ENCODE measurements around the gene CCL15.

CCL15 gene

DNA sequence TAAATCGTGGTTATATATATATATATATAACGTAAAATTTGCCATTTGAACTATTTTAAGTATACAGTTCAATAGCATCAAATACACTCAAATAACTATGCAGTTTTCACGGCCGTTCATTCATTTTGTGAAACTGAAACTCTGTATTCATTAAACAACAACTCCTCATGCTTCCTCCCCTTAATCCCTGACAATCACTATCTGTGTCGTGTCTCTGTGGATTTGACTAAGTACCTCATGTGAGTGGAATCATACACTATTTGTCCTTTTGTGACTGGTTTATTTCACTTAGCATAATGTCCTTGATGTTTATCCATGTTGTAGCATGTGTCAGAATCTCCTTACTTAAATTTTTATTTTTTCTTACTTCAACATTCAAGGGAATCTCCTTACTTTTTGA, 13.6 kb upstream of the CCL15 start:
- H3K4me1 ChIP-seq (ENCODE audit: control insufficient read depth, insufficient read depth, low read length), result no peaks in the 10 kb centered on the region
- TF ChIP-seq, protein P1, sequence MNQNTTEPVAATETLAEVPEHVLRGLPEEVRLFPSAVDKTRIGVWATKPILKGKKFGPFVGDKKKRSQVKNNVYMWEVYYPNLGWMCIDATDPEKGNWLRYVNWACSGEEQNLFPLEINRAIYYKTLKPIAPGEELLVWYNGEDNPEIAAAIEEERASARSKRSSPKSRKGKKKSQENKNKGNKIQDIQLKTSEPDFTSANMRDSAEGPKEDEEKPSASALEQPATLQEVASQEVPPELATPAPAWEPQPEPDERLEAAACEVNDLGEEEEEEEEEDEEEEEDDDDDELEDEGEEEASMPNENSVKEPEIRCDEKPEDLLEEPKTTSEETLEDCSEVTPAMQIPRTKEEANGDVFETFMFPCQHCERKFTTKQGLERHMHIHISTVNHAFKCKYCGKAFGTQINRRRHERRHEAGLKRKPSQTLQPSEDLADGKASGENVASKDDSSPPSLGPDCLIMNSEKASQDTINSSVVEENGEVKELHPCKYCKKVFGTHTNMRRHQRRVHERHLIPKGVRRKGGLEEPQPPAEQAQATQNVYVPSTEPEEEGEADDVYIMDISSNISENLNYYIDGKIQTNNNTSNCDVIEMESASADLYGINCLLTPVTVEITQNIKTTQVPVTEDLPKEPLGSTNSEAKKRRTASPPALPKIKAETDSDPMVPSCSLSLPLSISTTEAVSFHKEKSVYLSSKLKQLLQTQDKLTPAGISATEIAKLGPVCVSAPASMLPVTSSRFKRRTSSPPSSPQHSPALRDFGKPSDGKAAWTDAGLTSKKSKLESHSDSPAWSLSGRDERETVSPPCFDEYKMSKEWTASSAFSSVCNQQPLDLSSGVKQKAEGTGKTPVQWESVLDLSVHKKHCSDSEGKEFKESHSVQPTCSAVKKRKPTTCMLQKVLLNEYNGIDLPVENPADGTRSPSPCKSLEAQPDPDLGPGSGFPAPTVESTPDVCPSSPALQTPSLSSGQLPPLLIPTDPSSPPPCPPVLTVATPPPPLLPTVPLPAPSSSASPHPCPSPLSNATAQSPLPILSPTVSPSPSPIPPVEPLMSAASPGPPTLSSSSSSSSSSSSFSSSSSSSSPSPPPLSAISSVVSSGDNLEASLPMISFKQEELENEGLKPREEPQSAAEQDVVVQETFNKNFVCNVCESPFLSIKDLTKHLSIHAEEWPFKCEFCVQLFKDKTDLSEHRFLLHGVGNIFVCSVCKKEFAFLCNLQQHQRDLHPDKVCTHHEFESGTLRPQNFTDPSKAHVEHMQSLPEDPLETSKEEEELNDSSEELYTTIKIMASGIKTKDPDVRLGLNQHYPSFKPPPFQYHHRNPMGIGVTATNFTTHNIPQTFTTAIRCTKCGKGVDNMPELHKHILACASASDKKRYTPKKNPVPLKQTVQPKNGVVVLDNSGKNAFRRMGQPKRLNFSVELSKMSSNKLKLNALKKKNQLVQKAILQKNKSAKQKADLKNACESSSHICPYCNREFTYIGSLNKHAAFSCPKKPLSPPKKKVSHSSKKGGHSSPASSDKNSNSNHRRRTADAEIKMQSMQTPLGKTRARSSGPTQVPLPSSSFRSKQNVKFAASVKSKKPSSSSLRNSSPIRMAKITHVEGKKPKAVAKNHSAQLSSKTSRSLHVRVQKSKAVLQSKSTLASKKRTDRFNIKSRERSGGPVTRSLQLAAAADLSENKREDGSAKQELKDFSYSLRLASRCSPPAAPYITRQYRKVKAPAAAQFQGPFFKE (tag by site-specific recombination; IDR thresholded peaks at IDR 0.05; ENCODE audit: borderline replicate concordance), result no peak
- H3K9me3 ChIP-seq (ENCODE audit: control insufficient read depth, insufficient read depth, low read depth, low read length), result no peaks in the 10 kb centered on the region
- no peaks in the 10 kb centered on the region for H3K36me3 ChIP-seq (ENCODE audit: control insufficient read depth in 2 of 2, insufficient read depth in 1 of 2, low read length in 2 of 2)
- H3K27ac ChIP-seq (ENCODE audit: extremely low read depth, low read depth, low read length), result no peak overlapping the region
- ChIA-PET POLR2A (no interaction called here), CTCF (interaction anchor here (1.3 to 2.4 kb wide), 4 partner anchors 39 to 134 kb away, joined by 3 to 8 read pairs (median 4); no protein-coding TSS in a partner anchor)
- H3K4me3 ChIP-seq (ENCODE audit: low read depth, low read length), result no peak overlapping the region

DNA sequence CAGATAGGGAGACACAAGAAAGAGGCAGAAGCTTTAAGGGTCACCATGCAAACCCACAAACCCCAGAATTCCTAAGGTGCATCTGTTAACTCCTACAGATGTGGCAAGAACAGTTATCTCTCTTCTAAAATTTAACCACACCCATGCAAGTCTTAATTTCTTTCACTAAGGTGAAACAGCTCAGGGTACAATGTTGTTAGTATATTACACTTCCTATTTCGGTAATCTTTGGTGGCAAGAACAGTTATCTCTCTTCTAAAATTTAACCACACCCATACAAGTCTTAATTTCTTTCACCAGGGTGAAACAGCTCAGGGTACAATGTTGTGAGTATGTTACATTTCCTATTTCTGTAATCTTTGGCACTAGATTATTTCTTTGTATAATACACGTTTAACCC, 9.8 kb upstream of the CCL15 start:
- Histone ChIP-seq H3K4me3 (ENCODE audit: low read depth, low read length) (no peak overlapping the region), H3K4me1 (ENCODE audit: control insufficient read depth, insufficient read depth, low read length) (no peaks in the 10 kb centered on the region), H3K36me3 (ENCODE audit: control insufficient read depth in 2 of 2, insufficient read depth in 1 of 2, low read length in 2 of 2) (no peaks in the 10 kb centered on the region), H3K27ac (ENCODE audit: extremely low read depth, low read depth, low read length) (no peak overlapping the region), H3K9me3 (ENCODE audit: control insufficient read depth, insufficient read depth, low read depth, low read length) (no peaks in the 10 kb centered on the region)
- TF ChIP-seq SCRT2 (tag by site-specific recombination; IDR thresholded peaks at IDR 0.05), result no peak
- TF ChIP-seq, protein P2, sequence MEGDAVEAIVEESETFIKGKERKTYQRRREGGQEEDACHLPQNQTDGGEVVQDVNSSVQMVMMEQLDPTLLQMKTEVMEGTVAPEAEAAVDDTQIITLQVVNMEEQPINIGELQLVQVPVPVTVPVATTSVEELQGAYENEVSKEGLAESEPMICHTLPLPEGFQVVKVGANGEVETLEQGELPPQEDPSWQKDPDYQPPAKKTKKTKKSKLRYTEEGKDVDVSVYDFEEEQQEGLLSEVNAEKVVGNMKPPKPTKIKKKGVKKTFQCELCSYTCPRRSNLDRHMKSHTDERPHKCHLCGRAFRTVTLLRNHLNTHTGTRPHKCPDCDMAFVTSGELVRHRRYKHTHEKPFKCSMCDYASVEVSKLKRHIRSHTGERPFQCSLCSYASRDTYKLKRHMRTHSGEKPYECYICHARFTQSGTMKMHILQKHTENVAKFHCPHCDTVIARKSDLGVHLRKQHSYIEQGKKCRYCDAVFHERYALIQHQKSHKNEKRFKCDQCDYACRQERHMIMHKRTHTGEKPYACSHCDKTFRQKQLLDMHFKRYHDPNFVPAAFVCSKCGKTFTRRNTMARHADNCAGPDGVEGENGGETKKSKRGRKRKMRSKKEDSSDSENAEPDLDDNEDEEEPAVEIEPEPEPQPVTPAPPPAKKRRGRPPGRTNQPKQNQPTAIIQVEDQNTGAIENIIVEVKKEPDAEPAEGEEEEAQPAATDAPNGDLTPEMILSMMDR (tag by site-specific recombination; IDR thresholded peaks at IDR 0.05), result no peak
- TF ChIP-seq MEIS1 (CRISPR knock-in tag; IDR thresholded peaks at IDR 0.05; ENCODE audit: borderline replicate concordance), result no peak
- TF ChIP-seq ZNF394 (tag by site-specific recombination; IDR thresholded peaks at IDR 0.05; ENCODE audit: borderline replicate concordance), result no peak
- no peak for TF ChIP-seq ZNF555 (tag by site-specific recombination; conservative IDR thresholded peaks at IDR 0.05)
- TF ChIP-seq ZNF157 (tag by site-specific recombination; IDR thresholded peaks at IDR 0.05), result no peak
- no peak for TF ChIP-seq ZNF768 (tag by site-specific recombination; IDR thresholded peaks at IDR 0.05)
- no peak for TF ChIP-seq ZNF2 (tag by site-specific recombination; IDR thresholded peaks at IDR 0.05)
- TF ChIP-seq, protein P3, sequence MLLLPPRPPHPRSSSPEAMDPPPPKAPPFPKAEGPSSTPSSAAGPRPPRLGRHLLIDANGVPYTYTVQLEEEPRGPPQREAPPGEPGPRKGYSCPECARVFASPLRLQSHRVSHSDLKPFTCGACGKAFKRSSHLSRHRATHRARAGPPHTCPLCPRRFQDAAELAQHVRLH (tag by site-specific recombination; IDR thresholded peaks at IDR 0.05), result no peak
- no peak for TF ChIP-seq ZNF248 (tag by site-specific recombination; IDR thresholded peaks at IDR 0.05)
- TF ChIP-seq FEZF1 (tag by site-specific recombination; IDR thresholded peaks at IDR 0.05), result no peak
- ChIA-PET CTCF (interaction anchor here (0.9 to 1.9 kb wide), 4 partner anchors 29 to 137 kb away, joined by 3 to 4 read pairs (median 4); no protein-coding TSS in a partner anchor), POLR2A (no interaction called here)

DNA sequence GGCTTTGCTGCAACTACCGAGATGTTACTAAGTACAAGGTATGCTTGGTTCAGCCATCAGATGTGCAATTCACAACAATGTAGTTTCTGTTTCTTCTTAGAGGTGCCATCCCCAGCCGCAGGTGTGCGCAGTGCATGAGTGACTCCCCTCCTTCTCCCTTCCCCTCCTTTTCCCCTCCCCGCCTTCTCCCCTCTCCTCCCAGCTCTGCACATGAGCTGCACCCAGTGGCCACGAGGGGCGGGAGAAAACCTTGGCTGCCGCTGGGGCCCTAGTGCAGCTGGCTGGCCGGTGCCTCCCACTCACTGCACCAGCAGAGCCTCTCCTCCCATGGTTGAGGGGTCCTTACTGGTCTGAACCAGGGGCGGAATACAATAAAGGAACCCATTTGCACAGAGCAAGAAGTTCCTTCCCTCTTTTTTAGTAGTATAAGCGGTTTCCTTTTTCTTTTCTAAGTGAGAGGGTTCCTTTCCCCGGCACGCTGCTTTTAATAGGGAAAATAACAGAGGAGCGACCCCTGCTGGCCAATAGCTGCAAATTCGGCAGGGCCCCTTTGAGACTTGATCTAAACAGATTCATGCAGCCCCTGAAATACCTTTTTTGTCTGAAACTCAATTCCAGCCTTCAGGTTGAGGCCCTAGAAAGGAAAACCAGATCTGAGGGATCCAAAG, 7.8 kb upstream of the CCL15 start:
- Histone ChIP-seq H3K4me3 (ENCODE audit: low read depth, low read length) (no peak overlapping the region), H3K27ac (ENCODE audit: extremely low read depth, low read depth, low read length) (no peak overlapping the region), H3K36me3 (ENCODE audit: control insufficient read depth in 2 of 2, insufficient read depth in 1 of 2, low read length in 2 of 2) (no peaks in the 10 kb centered on the region), H3K4me1 (ENCODE audit: control insufficient read depth, insufficient read depth, low read length) (no peaks in the 10 kb centered on the region), H3K9me3 (ENCODE audit: control insufficient read depth, insufficient read depth, low read depth, low read length) (no peaks in the 10 kb centered on the region)
- CTCF ChIA-PET, result interaction anchor here (0.6 to 2.2 kb wide), 12 partner anchors 10 to 249 kb away, joined by 3 to 9 read pairs (median 3); no protein-coding TSS in a partner anchor
- POLR2A ChIA-PET, result no interaction called here
- TF ChIP-seq, protein P4, sequence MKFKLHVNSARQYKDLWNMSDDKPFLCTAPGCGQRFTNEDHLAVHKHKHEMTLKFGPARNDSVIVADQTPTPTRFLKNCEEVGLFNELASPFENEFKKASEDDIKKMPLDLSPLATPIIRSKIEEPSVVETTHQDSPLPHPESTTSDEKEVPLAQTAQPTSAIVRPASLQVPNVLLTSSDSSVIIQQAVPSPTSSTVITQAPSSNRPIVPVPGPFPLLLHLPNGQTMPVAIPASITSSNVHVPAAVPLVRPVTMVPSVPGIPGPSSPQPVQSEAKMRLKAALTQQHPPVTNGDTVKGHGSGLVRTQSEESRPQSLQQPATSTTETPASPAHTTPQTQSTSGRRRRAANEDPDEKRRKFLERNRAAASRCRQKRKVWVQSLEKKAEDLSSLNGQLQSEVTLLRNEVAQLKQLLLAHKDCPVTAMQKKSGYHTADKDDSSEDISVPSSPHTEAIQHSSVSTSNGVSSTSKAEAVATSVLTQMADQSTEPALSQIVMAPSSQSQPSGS (tag by site-specific recombination; IDR thresholded peaks at IDR 0.05; ENCODE audit: low read depth), result no peak
- TF ChIP-seq ZNF114 (tag by site-specific recombination; IDR thresholded peaks at IDR 0.05), result no peak
- no peak for TF ChIP-seq ZNF791 (tag by site-specific recombination; IDR thresholded peaks at IDR 0.05)
- no peak for TF ChIP-seq KLF16 (tag by site-specific recombination; IDR thresholded peaks at IDR 0.05)
- TF ChIP-seq ZNF239 (tag by site-specific recombination; IDR thresholded peaks at IDR 0.05), result no peak
- TF ChIP-seq IKZF3 (tag by site-specific recombination; IDR thresholded peaks at IDR 0.05), result no peak
